HEK293 (cell line): ENCODE data around the gene MTMR3.

Source experiments
- CTCF ChIA-PET: fragments of 350-600 bp; formaldehyde crosslinking; extraction: SDS; loops from one replicate; lab custom pipeline; 2021; ENCODE audit warnings: antibody characterized with exemption; lab: Yijun Ruan, JAX
- POLR2A ChIA-PET: fragments of 300-600 bp; formaldehyde crosslinking; extraction: SDS; loops from one replicate; lab custom pipeline; 2020; ENCODE audit warnings: antibody characterized with exemption, inconsistent platforms; lab: Yijun Ruan, JAX
- H3K27ac ChIP-seq: fragments of 200-500 bp; sonication (Bioruptor generic); 2 replicates; pipeline ENCODE4 v1.5.1; 2014; ENCODE audit warnings: low read depth, low read length, control low read depth, inconsistent platforms; ENCODE audit errors: extremely low read depth
- H3K36me3 ChIP-seq, 2 experiments: fragments of 200-500 bp in 1 of 2; sonication (Bioruptor generic) in 1 of 2; 1 replicate in 1 of 2; 2 replicates in 1 of 2; pipeline ENCODE4 v1.5.1; 2014 to 2017; ENCODE audit warnings: inconsistent platforms in 2 of 2, low read length in 2 of 2; ENCODE audit not compliant: control insufficient read depth in 2 of 2, insufficient read depth in 1 of 2
- H3K4me1 ChIP-seq: fragments of 200-500 bp; sonication (Bioruptor generic); 2 replicates; pipeline ENCODE4 v1.5.1; 2014; ENCODE audit warnings: mild to moderate bottlenecking, low read length, inconsistent platforms; ENCODE audit not compliant: control insufficient read depth, insufficient read depth
- H3K4me3 ChIP-seq: 2 replicates; pipeline ENCODE4 v1.5.1; 2011; ENCODE audit warnings: low read depth, mild to moderate bottlenecking, control low read depth, low read length, moderate library complexity
- H3K9me3 ChIP-seq: fragments of 200-500 bp; sonication (Bioruptor generic); 2 replicates; pipeline ENCODE4 v1.5.1; 2014; ENCODE audit warnings: low read depth, low read length, inconsistent platforms; ENCODE audit not compliant: control insufficient read depth, insufficient read depth
- EGR2 ChIP-seq: fragments of 450-650 bp; formaldehyde crosslinking; IDR thresholded peaks from 2 replicates; pipeline ENCODE4 v1.5.1; 2016; ENCODE audit warnings: low read depth, missing biosample characterization, missing genetic modification characterization
- FEZF1 ChIP-seq: fragments of 450-650 bp; formaldehyde crosslinking; IDR thresholded peaks from 2 replicates; pipeline ENCODE4 v1.5.1; 2016; ENCODE audit warnings: missing biosample characterization, missing genetic modification characterization
- OSR2 ChIP-seq: fragments of 450-650 bp; formaldehyde crosslinking; IDR thresholded peaks from 2 replicates; pipeline ENCODE4 v1.5.1; 2016; ENCODE audit warnings: missing biosample characterization, missing genetic modification characterization
- SCRT2 ChIP-seq: fragments of 450-650 bp; formaldehyde crosslinking; IDR thresholded peaks from 2 replicates; pipeline ENCODE4 v1.5.1; 2016; ENCODE audit warnings: missing biosample characterization, missing genetic modification characterization
- TRIM28 ChIP-seq: IDR thresholded peaks from 2 replicates; pipeline ENCODE4 v1.6.1; 2011; ENCODE audit warnings: low read length, control low read depth, borderline replicate concordance
- ZBTB1 ChIP-seq: fragments of 450-650 bp; formaldehyde crosslinking; IDR thresholded peaks from 2 replicates; pipeline ENCODE4 v1.5.1; 2016; ENCODE audit warnings: missing biosample characterization, missing genetic modification characterization
- ZBTB17 ChIP-seq: fragments of 450-650 bp; formaldehyde crosslinking; IDR thresholded peaks from 2 replicates; pipeline ENCODE4 v1.5.1; 2016; ENCODE audit warnings: missing biosample characterization, missing genetic modification characterization
- ZEB2 ChIP-seq: fragments of 450-650 bp; formaldehyde crosslinking; IDR thresholded peaks from 2 replicates; pipeline ENCODE4 v1.5.1; 2016; ENCODE audit warnings: missing biosample characterization, missing genetic modification characterization
- ZFP3 ChIP-seq: fragments of 450-650 bp; formaldehyde crosslinking; IDR thresholded peaks from 2 replicates; pipeline ENCODE4 v1.5.1; 2016; ENCODE audit warnings: low read depth, missing biosample characterization, missing genetic modification characterization
- ZFP41 ChIP-seq: fragments of 450-650 bp; formaldehyde crosslinking; IDR thresholded peaks from 2 replicates; pipeline ENCODE4 v1.5.1; 2016; ENCODE audit warnings: missing biosample characterization, missing genetic modification characterization, borderline replicate concordance
- ZFP69B ChIP-seq: fragments of 450-650 bp; formaldehyde crosslinking; IDR thresholded peaks from 2 replicates; pipeline ENCODE4 v1.5.1; 2016; ENCODE audit warnings: missing biosample characterization, missing genetic modification characterization
- ZNF155 ChIP-seq: fragments of 450-650 bp; formaldehyde crosslinking; IDR thresholded peaks from 2 replicates; pipeline ENCODE4 v1.5.1; 2016; ENCODE audit warnings: missing biosample characterization, missing genetic modification characterization
- ZNF184 ChIP-seq: fragments of 450-650 bp; IDR thresholded peaks from 2 replicates; pipeline ENCODE4 v1.5.1; 2018; ENCODE audit warnings: missing biosample characterization, mild to moderate bottlenecking, missing genetic modification characterization
- ZNF223 ChIP-seq: fragments of 450-650 bp; formaldehyde crosslinking; IDR thresholded peaks from 2 replicates; pipeline ENCODE4 v1.5.1; 2016; ENCODE audit warnings: missing biosample characterization, missing genetic modification characterization
- ZNF248 ChIP-seq: fragments of 450-650 bp; formaldehyde crosslinking; IDR thresholded peaks from 2 replicates; pipeline ENCODE4 v1.5.1; 2017; ENCODE audit warnings: missing biosample characterization, missing genetic modification characterization
- ZNF350 ChIP-seq: fragments of 450-650 bp; formaldehyde crosslinking; IDR thresholded peaks from 2 replicates; pipeline ENCODE4 v1.5.0; 2017; ENCODE audit warnings: missing biosample characterization, mild to moderate bottlenecking, missing genetic modification characterization
- ZNF366 ChIP-seq: fragments of 450-650 bp; formaldehyde crosslinking; conservative IDR thresholded peaks from 2 replicates; pipeline ENCODE4 v1.5.1; 2016; ENCODE audit warnings: missing biosample characterization, missing genetic modification characterization
- ZNF37A ChIP-seq: fragments of 450-650 bp; IDR thresholded peaks from 2 replicates; pipeline ENCODE4 v1.5.1; 2018; ENCODE audit warnings: missing biosample characterization, missing genetic modification characterization
- ZNF548 ChIP-seq: fragments of 450-650 bp; formaldehyde crosslinking; IDR thresholded peaks from 2 replicates; pipeline ENCODE4 v1.5.1; 2016; ENCODE audit warnings: missing biosample characterization, missing genetic modification characterization
- ZNF610 ChIP-seq: fragments of 450-650 bp; formaldehyde crosslinking; IDR thresholded peaks from 2 replicates; pipeline ENCODE4 v1.5.1; 2016; ENCODE audit warnings: missing biosample characterization, missing genetic modification characterization, borderline replicate concordance
- ZNF629 ChIP-seq: fragments of 450-650 bp; formaldehyde crosslinking; IDR thresholded peaks from 2 replicates; pipeline ENCODE4 v1.5.1; 2017; ENCODE audit warnings: missing biosample characterization, missing genetic modification characterization
- ZNF654 ChIP-seq: fragments of 450-650 bp; formaldehyde crosslinking; IDR thresholded peaks from 2 replicates; pipeline ENCODE4 v1.5.1; 2016; ENCODE audit warnings: low read depth, missing biosample characterization, missing genetic modification characterization
- ZSCAN23 ChIP-seq: fragments of 450-650 bp; formaldehyde crosslinking; IDR thresholded peaks from 2 replicates; pipeline ENCODE4 v1.5.1; 2016; ENCODE audit warnings: missing biosample characterization, missing genetic modification characterization
- TF ChIP-seq, protein P1 (sequence below): fragments of 450-650 bp; formaldehyde crosslinking; IDR thresholded peaks from 2 replicates; pipeline ENCODE4 v1.5.1; 2016; ENCODE audit warnings: missing biosample characterization, missing genetic modification characterization
- TF ChIP-seq, protein P2 (sequence below): fragments of 450-650 bp; formaldehyde crosslinking; IDR thresholded peaks from 2 replicates; pipeline ENCODE4 v1.5.1; 2016; ENCODE audit warnings: missing biosample characterization, missing genetic modification characterization
- TF ChIP-seq, protein P3 (sequence below): fragments of 450-650 bp; formaldehyde crosslinking; IDR thresholded peaks from 2 replicates; pipeline ENCODE4 v1.5.1; 2016; ENCODE audit warnings: missing biosample characterization, missing genetic modification characterization
- TF ChIP-seq, protein P4 (sequence below): fragments of 450-650 bp; IDR thresholded peaks from 2 replicates; pipeline ENCODE4 v1.5.1; 2018; ENCODE audit warnings: missing biosample characterization, mild to moderate bottlenecking, missing genetic modification characterization
- TF ChIP-seq, protein P5 (sequence below): fragments of 450-650 bp; formaldehyde crosslinking; IDR thresholded peaks from 2 replicates; pipeline ENCODE4 v1.5.1; 2017; ENCODE audit warnings: missing biosample characterization, missing genetic modification characterization
- TF ChIP-seq, protein P6 (sequence below): fragments of 450-650 bp; formaldehyde crosslinking; IDR thresholded peaks from 2 replicates; pipeline ENCODE4 v1.5.1; 2016; ENCODE audit warnings: missing biosample characterization, missing genetic modification characterization

Gene MTMR3

DNA sequence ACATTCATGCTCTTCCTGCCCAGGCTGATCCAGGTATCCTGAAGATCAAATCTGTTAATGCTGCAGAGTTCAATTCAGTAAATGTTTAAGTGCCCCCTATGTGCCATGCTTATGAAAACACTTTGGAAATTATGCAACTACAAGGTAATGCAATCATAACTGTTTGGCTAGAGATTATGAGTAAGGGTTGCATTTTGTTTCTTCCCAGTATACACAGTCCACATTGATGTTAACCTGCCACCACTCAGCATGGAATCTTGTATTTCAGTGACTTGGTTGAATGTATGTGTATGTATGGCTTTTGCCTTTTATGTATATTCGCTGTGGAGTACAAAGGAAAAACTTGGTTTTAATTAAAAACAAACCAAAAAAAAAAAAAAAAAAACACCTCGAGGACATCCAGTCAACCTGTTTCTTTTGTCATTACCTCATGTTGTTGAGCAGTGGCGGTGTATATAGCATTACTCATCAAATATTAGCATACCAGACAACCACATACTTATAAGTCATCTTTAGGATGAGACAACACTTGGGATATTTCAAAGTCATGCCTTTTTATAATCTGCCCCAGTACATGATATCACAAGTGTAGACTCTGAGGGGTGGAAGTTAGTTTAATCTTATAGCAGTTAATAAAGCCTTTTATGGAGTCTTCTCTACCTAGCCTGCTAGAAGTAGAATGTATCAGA is 111.2 kb downstream of the MTMR3 start:
- Histone ChIP-seq H3K4me1 (peaks cover 43% of the 10 kb centered on the region), H3K9me3 (no peaks in the 10 kb centered on the region), H3K4me3 (no peak overlapping the region), H3K27ac (peak overlapping the region; percentile 63), H3K36me3 (peaks cover 0 to 12% of the 10 kb centered on the region in 2 experiments; a peak in 2 of 3 replicates)
- ChIA-PET CTCF (interaction anchor here (0.6 to 3.4 kb wide), 3 partner anchors 8 to 179 kb away, joined by 4 to 50 read pairs (median 4); no protein-coding TSS in a partner anchor), POLR2A (no interaction called here)
- TF ChIP-seq ZNF248 (tag by site-specific recombination) = no peak
- TF ChIP-seq, protein P1, sequence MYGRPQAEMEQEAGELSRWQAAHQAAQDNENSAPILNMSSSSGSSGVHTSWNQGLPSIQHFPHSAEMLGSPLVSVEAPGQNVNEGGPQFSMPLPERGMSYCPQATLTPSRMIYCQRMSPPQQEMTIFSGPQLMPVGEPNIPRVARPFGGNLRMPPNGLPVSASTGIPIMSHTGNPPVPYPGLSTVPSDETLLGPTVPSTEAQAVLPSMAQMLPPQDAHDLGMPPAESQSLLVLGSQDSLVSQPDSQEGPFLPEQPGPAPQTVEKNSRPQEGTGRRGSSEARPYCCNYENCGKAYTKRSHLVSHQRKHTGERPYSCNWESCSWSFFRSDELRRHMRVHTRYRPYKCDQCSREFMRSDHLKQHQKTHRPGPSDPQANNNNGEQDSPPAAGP (tag by site-specific recombination) = no peak
- TF ChIP-seq EGR2 = no peak
- TF ChIP-seq ZNF366 (tag by site-specific recombination) = peak; percentile 73
- 0 out of 2 replicates have a peak, but pooled peaks have one; percentile 6 for TF ChIP-seq FEZF1
- TF ChIP-seq ZEB2 (tag by site-specific recombination) = peak; percentile 40; the same call in 1 of the 2 replicates
- no peak for TF ChIP-seq ZNF37A (tag by site-specific recombination)
- TF ChIP-seq, protein P2, sequence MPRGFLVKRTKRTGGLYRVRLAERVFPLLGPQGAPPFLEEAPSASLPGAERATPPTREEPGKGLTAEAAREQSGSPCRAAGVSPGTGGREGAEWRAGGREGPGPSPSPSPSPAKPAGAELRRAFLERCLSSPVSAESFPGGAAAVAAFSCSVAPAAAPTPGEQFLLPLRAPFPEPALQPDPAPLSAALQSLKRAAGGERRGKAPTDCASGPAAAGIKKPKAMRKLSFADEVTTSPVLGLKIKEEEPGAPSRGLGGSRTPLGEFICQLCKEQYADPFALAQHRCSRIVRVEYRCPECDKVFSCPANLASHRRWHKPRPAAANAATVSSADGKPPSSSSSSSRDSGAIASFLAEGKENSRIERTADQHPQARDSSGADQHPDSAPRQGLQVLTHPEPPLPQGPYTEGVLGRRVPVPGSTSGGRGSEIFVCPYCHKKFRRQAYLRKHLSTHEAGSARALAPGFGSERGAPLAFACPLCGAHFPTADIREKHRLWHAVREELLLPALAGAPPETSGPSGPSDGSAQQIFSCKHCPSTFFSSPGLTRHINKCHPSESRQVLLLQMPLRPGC (tag by site-specific recombination) = peak; percentile 47; the same call in 1 of the 2 replicates
- TF ChIP-seq, protein P3, sequence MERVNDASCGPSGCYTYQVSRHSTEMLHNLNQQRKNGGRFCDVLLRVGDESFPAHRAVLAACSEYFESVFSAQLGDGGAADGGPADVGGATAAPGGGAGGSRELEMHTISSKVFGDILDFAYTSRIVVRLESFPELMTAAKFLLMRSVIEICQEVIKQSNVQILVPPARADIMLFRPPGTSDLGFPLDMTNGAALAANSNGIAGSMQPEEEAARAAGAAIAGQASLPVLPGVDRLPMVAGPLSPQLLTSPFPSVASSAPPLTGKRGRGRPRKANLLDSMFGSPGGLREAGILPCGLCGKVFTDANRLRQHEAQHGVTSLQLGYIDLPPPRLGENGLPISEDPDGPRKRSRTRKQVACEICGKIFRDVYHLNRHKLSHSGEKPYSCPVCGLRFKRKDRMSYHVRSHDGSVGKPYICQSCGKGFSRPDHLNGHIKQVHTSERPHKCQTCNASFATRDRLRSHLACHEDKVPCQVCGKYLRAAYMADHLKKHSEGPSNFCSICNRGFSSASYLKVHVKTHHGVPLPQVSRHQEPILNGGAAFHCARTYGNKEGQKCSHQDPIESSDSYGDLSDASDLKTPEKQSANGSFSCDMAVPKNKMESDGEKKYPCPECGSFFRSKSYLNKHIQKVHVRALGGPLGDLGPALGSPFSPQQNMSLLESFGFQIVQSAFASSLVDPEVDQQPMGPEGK (tag by site-specific recombination) = peak; percentile 47; the same call in 1 of the 2 replicates
- no peak for TF ChIP-seq ZNF548
- no peak for TF ChIP-seq ZFP41 (tag by site-specific recombination)
- no peak for TF ChIP-seq ZFP69B (tag by site-specific recombination)
- 0 out of 2 replicates have a peak, but pooled peaks have one; percentile 20 for TF ChIP-seq ZBTB1 (tag by site-specific recombination)
- TF ChIP-seq ZSCAN23 = no peak
- TF ChIP-seq, protein P4, sequence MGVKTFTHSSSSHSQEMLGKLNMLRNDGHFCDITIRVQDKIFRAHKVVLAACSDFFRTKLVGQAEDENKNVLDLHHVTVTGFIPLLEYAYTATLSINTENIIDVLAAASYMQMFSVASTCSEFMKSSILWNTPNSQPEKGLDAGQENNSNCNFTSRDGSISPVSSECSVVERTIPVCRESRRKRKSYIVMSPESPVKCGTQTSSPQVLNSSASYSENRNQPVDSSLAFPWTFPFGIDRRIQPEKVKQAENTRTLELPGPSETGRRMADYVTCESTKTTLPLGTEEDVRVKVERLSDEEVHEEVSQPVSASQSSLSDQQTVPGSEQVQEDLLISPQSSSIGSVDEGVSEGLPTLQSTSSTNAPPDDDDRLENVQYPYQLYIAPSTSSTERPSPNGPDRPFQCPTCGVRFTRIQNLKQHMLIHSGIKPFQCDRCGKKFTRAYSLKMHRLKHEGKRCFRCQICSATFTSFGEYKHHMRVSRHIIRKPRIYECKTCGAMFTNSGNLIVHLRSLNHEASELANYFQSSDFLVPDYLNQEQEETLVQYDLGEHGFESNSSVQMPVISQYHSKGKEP = peak; percentile 87
- 0 out of 2 replicates have a peak, but pooled peaks have one; percentile 7 for TF ChIP-seq OSR2
- TF ChIP-seq TRIM28 = no peak
- TF ChIP-seq, protein P5, sequence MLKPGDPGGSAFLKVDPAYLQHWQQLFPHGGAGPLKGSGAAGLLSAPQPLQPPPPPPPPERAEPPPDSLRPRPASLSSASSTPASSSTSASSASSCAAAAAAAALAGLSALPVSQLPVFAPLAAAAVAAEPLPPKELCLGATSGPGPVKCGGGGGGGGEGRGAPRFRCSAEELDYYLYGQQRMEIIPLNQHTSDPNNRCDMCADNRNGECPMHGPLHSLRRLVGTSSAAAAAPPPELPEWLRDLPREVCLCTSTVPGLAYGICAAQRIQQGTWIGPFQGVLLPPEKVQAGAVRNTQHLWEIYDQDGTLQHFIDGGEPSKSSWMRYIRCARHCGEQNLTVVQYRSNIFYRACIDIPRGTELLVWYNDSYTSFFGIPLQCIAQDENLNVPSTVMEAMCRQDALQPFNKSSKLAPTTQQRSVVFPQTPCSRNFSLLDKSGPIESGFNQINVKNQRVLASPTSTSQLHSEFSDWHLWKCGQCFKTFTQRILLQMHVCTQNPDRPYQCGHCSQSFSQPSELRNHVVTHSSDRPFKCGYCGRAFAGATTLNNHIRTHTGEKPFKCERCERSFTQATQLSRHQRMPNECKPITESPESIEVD (tag by site-specific recombination) = peak; percentile 65
- TF ChIP-seq, protein P6, sequence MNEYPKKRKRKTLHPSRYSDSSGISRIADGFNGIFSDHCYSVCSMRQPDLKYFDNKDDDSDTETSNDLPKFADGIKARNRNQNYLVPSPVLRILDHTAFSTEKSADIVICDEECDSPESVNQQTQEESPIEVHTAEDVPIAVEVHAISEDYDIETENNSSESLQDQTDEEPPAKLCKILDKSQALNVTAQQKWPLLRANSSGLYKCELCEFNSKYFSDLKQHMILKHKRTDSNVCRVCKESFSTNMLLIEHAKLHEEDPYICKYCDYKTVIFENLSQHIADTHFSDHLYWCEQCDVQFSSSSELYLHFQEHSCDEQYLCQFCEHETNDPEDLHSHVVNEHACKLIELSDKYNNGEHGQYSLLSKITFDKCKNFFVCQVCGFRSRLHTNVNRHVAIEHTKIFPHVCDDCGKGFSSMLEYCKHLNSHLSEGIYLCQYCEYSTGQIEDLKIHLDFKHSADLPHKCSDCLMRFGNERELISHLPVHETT = peak; percentile 43; the same call in 1 of the 2 replicates
- peak; percentile 29; the same call in 1 of the 2 replicates for TF ChIP-seq ZNF654
- peak; percentile 57 for TF ChIP-seq ZBTB17 (tag by site-specific recombination)
- no peak for TF ChIP-seq ZNF610 (tag by site-specific recombination)
- peak; percentile 85 for TF ChIP-seq ZNF629 (tag by site-specific recombination)
- TF ChIP-seq ZNF350 = no peak
- peak; percentile 84 for TF ChIP-seq SCRT2 (tag by site-specific recombination)
- TF ChIP-seq ZNF223 (tag by site-specific recombination) = no peak
- TF ChIP-seq ZNF184 (tag by site-specific recombination) = peak; percentile 5; the same call in 1 of the 2 replicates
- no peak for TF ChIP-seq ZFP3 (tag by site-specific recombination)
- TF ChIP-seq ZNF155 (tag by site-specific recombination) = no peak
